NCI-H460 (cell line): ENCODE data around the gene TUB. TPM values are rescaled to one million over a fixed set of nuclear protein-coding genes. Genes with fewer than 3 reads are reported as not detected.

Experiments
- DNase-seq: peaks from one replicate; pipeline ENCODE4 v3.0.0-alpha.2; 2016; ENCODE audit warnings: low read depth; ENCODE audit errors: extremely low read depth
- total RNA-seq: library from RNA; depleted of rRNA; stranded (reverse); fragments of >200 nt; shearing (Covaris generic); gene quantifications from 2 replicates; pipeline ENCODE4 v1.2.3, GENCODE V29; 2014; rRNA removed

The TUB gene
- total RNA-seq, 1 experiment from 2014 or later: 5.0 TPM

DNA sequence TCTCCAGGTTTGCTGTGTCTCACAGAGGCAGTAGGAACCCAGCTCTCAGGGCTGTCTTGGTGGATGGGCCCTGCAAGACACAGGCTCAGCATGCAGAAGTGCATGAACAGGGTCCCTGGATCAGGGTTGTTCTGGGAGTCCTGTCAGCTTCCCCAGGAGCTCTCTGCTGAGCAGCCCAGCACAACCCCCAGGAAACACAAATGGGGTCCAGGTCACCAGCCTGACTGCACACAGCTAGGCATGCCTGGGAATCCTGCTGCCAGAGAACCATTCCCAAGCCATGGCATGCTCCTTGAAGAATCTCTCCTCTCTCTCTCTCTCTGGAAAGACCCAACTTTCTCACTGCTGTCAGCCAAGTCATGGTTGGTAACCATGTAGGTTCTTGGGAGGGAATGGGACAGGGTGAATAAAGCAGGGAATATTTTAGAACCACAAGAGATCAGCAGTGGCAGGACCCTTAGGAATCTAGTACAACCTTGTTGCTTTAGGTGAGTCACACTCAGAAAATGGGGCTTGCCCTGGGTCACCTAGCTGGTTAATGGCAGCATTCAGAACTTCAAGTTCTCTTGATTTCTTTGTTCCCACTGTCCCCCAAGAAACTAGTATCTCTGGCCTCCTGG lies 21.4 kb downstream of the TUB start:
- DNase-seq: no peak

- DNase-seq: no peak
Observed at GRCh38 chr11:8102965-8103364, 22.0 kb downstream of the TUB start.

GRCh38 chr11:8103909-8104308 lies 22.9 kb downstream of the TUB start:
- DNase-seq: no peak

GRCh38 chr11:8105133-8105532 lies 24.1 kb downstream of the TUB start:
- no peak for DNase-seq

GRCh38 chr11:8105666-8106065 lies 24.7 kb downstream of the TUB start:
- DNase-seq: no peak

- DNase-seq: no peak
Observed at GRCh38 chr11:8106679-8107078, 25.7 kb downstream of the TUB start.

DNA sequence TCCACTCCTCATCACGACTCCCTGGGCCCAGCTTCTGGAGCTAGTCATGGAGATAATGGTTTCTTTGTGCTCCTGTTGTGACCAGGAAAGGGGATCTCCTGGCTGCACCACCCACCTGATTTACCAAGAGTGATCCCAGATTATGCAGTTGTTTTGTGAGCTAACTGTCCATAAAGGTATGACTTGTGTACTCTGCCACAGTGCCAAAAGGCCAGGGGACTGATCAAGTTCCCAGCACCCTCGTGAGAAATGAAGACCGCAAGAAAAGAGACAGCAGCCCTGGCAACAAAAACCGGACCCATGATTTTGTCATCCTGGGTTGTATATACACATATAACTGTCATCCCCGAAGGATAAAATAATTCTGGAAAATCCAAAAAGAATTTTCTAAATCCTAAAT lies 26.6 kb downstream of the TUB start:
- DNase-seq: no peak

DNA sequence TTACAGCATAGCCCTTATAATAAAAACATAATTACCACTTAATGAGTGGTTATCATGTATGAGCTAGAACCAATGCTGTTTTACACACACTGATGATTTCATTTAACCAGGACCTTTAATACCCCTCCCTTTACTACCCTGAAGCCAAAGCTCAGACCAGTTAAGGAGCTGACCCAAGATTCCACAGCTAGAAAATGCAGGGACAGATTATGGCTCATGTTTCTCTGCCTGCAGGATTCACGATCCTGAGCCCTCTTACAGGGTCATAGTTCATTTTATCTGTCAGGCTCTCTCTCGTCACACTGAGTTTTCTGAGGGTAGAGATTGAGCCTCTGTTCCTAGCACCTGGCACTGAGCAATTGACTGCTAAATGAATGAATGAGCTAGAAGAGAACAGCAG lies 27.4 kb downstream of the TUB start:
- no peak for DNase-seq

DNA sequence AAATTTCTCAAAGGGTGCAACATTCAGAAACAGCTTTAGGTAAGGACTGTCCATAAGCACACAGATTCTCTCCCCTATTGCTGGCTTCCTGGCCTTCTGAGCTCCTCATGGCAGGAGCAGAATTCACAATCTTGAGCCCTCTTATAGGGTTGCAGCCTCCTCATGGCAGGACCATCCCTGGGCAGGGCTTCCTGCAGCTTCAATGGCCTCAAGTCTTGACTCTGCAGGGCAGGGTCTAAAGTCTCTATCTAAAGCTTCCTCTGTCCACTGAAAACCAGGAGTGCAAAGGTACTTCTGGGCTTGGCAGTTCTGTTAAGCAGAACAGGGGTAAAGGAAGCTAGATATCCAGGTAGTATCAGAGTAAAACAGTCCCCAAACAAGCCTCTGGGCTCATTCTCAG lies 28.7 kb downstream of the TUB start:
- no peak for DNase-seq

DNA sequence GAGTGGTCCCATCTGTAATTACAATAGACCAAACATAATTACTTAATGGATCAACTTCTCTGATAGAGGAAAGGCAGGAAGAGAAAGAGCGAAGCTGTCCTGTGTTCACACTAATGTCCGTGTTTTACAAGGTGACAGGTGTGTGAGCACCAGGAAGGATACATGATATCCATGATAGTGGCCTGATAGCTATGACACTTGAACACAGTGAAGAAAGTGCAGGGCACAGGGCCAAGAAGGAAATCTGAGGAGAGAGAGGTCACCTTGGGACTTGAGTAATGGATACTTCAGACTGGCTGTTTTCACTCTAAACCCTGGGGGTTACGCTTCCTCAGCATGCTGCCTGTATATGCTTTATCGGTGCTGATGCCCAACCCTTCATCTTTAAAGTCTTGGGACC lies 29.4 kb downstream of the TUB start:
- no peak for DNase-seq

- no peak for DNase-seq
Observed at GRCh38 chr11:8111636-8112035, 30.6 kb downstream of the TUB start.

- no peak for DNase-seq
Observed at GRCh38 chr11:8122173-8122764, 41.3 kb downstream of the TUB start.

DNA sequence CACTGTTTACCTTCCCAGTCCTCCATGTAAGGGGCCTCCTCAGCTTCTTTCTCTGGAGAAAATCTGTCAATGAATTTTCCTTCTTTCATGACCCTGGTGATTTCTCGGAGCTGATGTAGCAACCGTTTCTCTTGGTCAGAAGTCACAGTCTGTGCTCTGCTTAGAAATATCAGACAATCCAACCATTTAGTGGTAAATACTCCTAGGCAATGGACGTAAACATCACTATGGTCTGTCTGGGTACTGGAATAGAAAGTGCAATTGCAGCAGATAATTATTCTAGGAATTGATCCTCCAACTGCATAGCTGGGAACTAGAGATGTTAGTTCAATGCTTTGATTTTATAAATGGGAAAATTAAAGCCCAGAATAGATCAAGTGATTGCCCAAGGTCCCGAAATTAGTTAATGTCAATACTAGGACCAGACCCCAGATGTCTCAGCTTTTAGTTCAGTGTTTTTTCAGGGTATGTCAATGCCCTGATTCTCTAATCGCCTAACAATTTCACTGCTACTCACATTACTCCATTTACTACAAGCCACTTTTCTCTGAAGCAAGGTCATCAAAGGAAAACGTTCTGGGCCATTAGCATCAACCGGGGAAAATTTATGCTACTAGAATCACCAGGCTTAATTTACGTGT lies 45.8 kb downstream of the TUB start:
- no peak for DNase-seq

- no peak for DNase-seq
Observed at GRCh38 chr11:8127447-8127846, 46.4 kb downstream of the TUB start.

- DNase-seq: no peak
Observed at GRCh38 chr11:8138526-8138925, 57.5 kb downstream of the TUB start.

GRCh38 chr11:8149726-8150125 lies 68.7 kb downstream of the TUB start:
- no peak for DNase-seq

Other genes with a start within 250 kb of the TUB start
- not detected in 2 replicates for gene OR10A6, start 149.9 kb upstream of the TUB start, total RNA-seq
- not detected in 2 replicates for gene OR10A3, start 139.5 kb upstream of the TUB start, total RNA-seq
- gene NLRP10, start 115.8 kb upstream of the TUB start, total RNA-seq: not detected in 2 replicates
- gene EIF3F, start 93.9 kb upstream of the TUB start, total RNA-seq: 218 and 223 TPM in 2 replicates
- gene RIC3, start 87.8 kb downstream of the TUB start, total RNA-seq: 1.4 and 1.9 TPM in 2 replicates
- 0.40 and 1.5 TPM in 2 replicates for gene LMO1, start 182.7 kb downstream of the TUB start, total RNA-seq